ENCODE results near the gene PFAS.

PFAS gene

GRCh38 chr17:8294814-8295316 lies 45.8 kb downstream of the PFAS start:
- DNase-seq (ENCODE audit: low read depth in 2 of 3, low spot score in 2 of 3), result no peak

- no peak for DNase-seq (ENCODE audit: low read depth in 2 of 3, low spot score in 2 of 3)
Observed at GRCh38 chr17:8300226-8300625, 51.1 kb downstream of the PFAS start.

- DNase-seq (ENCODE audit: low read depth in 2 of 3, low spot score in 2 of 3), result peak in 1 of 3 experiments; percentile 45
Observed at GRCh38 chr17:8300627-8301242, 51.6 kb downstream of the PFAS start.

- DNase-seq (ENCODE audit: low read depth in 2 of 3, low spot score in 2 of 3), result no peak
Observed at GRCh38 chr17:8310601-8311123, 61.6 kb downstream of the PFAS start.

DNA sequence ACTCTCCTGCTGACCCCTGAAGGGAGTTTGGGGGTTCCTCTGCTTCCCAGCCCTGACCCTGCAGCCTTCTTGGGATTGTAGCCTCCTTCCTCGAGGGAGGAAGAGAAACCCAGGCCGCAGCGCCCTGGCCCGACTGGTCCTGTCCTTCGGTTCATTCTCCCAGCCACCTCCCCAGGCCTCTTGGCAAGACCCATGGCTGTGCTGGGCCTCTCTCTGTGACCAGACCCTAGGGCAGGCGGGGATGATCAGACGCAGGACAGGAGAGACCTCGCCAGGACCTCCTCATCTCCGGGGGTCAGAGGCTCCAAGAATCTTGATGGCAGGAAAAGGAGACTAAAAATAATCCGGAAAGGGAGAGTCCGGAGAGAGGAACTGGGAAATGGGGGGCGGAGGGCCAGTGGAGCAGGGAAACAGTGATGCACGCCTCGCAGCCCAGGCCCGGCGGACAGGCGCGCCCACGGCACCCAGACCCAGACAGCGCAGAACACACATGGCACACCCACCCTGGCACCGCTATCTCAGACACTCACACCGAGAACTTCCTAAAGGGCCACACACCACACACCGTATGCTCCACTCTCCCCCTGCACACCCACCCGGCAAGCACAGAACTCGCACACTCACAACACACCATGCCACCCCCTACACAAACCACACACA lies 62.2 kb downstream of the PFAS start:
- DNase-seq (ENCODE audit: low read depth in 2 of 3, low spot score in 2 of 3), result no peak

DNA sequence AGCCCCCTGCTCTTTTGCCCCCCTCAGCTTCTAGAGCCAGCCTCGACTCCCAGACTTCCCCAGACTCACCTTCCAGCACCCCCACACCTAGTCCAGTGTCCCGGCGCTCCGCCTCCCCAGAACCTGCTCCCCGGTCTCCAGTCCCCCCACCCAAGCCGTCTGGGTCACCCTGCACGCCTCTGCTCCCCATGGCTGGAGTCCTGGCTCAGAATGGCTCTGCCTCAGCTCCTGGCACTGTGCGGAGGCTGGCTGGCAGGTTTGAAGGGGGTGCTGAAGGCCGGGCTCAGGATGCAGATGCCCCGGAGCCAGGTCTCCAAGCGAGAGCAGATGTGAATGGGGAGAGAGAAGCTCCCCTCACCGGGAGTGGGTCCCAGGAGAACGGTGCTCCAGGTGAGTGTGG lies 63.2 kb downstream of the PFAS start:
- DNase-seq (ENCODE audit: low read depth in 2 of 3, low spot score in 2 of 3), result no peak

DNA sequence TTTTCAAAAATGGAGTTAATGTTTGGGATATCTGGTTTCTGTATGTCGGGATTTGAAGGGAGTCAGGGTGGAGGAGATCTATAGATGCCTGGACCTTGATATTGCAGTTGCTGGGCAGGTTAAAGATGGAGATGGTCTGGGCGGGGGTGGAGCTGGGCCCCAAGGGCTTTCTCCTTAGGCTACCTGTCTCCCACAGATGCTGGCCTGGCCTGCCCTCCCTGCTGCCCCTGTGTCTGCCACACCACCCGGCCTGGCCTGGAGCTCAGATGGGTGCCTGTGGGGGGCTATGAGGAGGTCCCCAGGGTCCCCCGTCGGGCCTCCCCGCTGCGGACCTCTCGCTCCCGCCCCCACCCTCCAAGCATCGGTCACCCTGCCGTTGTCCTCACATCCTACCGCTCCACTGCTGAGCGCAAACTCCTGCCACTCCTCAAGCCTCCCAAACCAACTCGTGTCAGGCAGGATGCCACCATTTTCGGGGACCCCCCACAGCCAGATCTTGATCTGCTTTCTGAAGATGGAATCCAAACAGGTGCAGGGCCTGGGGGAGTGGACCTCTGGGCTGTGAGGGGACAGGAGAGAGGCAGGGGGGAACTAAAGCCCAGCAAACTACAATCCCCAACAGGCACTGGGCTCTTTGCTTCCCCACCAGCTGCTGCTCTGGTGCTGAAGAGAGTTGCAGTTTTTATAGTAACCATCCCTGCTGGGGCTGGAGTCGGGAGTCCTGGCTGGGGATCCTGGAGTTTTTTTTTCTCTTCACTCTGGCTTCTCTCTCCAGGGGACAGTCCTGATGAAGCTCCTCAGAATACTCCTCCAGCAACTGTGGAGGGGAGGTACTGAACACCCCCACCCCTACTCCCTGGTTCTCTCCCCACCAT lies 63.9 kb downstream of the PFAS start:
- DNase-seq (ENCODE audit: low read depth in 2 of 3, low spot score in 2 of 3), result no peak

GRCh38 chr17:8314797-8315763 lies 66.0 kb downstream of the PFAS start:
- DNase-seq (ENCODE audit: low read depth in 2 of 3, low spot score in 2 of 3), result no peak

DNA sequence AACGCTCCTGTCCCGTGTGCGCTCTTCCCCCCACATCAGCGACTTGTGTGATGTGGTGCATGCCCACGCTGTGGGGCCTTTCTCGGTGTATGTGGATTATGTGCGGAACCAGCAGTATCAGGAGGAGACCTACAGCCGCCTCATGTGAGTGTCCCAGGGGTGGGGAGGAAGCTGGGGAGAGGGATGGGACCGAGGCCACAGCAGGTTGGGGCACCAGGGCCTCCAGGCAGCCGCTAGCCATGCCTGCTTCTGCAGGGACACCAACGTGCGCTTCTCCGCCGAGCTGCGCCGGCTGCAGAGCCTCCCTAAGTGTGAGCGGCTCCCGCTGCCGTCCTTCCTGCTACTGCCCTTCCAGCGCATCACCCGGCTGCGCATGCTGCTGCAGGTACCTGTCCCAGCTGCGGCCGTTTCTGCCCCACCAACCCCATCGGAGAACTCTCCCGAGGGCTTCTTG lies 66.7 kb downstream of the PFAS start:
- no peak for DNase-seq (ENCODE audit: low read depth in 2 of 3, low spot score in 2 of 3)

DNA sequence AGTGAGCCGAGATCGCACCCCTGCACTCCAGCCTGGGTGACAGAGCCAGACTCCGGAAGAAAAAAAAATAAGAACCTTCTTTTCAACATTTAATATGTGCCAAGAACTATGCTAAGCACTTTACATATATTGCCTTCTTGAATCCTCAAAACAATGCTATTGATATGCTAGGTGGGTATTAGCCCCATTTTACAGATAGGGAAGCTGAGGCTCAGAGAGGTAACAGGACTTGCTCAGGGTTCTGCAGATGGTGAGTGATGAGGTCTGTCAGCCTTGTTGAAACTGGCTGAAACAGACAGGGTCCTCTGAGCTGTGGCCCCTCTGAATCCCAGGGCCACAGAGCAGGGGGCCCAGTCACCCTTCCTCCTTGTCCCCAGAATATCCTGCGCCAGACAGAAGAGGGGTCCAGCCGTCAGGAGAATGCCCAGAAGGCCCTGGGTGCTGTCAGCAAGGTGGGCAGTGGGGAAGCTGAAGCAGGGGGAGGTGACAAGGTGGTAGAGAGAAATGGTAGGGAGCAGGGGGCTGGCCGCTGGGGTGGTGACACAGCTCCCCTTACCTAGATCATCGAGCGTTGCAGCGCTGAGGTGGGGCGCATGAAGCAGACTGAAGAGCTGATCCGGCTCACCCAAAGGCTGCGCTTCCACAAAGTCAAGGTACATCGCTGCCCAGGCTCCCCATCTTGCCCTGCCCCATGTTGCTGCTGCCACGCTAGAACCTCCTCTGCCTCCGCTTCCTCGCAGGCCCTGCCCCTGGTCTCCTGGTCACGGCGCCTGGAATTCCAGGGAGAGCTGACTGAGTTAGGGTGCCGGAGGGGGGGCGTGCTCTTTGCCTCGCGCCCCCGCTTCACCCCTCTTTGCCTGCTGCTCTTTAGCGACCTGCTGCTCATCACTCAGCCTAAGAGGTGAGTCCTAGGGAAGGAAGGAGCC lies 69.2 kb downstream of the PFAS start:
- no peak for DNase-seq (ENCODE audit: low read depth in 2 of 3, low spot score in 2 of 3)
